Measurements from ENCODE around the gene VPS13C. TPM values are rescaled to one million over a fixed set of nuclear protein-coding genes. Genes with fewer than 3 reads are reported as not detected.

Gene VPS13C
- total and polyA plus RNA-seq, 8 donors = 8.8 to 49.6 (median 27.9) TPM

DNA sequence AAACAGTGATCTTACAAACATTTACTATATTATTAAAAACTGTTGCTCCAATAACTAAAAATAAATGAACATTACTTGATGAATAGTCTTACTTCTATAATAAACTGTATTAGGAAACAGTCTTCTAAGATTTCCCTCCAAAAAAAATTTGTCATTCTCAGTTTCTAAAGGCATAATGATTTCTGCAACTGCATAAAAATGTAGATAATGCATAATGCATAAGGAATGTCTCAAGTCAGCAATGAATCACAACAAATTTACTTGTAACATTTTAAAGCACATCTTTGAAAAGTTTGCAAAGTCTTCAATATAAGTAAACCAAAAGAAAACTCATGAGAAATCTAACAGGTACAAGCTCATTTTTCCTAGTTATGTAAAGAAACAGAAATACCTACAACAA, 113.5 kb downstream of the VPS13C start:
- FAIRE-seq = no peak
- peaks cover 0 to under 1% (median 0%) of the 10 kb centered on the region in 3 donors for H3K4me1 ChIP-seq
- no peak overlapping the region for H3K27ac ChIP-seq
- H3K36me3 ChIP-seq = peaks cover 2 to 8% (median 7%) of the 10 kb centered on the region in 3 donors
- no peak overlapping the region for H3K4me3 ChIP-seq
- TF ChIP-seq, protein P1, sequence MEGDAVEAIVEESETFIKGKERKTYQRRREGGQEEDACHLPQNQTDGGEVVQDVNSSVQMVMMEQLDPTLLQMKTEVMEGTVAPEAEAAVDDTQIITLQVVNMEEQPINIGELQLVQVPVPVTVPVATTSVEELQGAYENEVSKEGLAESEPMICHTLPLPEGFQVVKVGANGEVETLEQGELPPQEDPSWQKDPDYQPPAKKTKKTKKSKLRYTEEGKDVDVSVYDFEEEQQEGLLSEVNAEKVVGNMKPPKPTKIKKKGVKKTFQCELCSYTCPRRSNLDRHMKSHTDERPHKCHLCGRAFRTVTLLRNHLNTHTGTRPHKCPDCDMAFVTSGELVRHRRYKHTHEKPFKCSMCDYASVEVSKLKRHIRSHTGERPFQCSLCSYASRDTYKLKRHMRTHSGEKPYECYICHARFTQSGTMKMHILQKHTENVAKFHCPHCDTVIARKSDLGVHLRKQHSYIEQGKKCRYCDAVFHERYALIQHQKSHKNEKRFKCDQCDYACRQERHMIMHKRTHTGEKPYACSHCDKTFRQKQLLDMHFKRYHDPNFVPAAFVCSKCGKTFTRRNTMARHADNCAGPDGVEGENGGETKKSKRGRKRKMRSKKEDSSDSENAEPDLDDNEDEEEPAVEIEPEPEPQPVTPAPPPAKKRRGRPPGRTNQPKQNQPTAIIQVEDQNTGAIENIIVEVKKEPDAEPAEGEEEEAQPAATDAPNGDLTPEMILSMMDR (IDR thresholded peaks at IDR 0.05) = no peak
- intact Hi-C loops (cut with DNase I) = no loop called here
- DNase-seq = no peak
- no peak for ATAC-seq
- H3K9me3 ChIP-seq = no peaks in the 10 kb centered on the region
- no peaks in the 10 kb centered on the region for H3K27me3 ChIP-seq

DNA sequence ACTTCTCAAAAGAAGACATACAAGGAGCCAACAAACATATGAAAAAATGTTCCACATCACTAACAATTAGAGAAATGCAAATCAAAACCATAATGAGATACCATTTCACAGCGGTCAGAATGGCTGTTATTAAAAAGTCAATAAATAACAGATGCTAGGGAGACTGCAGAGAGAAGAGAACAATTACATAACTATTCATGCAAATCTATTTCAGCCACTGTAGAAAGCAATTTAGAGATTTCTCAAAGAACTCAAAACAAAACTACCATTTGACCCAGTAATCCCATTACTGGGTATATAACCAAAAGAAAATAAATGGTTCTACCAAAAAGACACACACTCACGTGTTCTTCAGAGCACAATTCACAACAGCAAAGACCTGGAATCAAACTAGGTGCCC, 116.3 kb downstream of the VPS13C start:
- no peak for FAIRE-seq
- H3K4me3 ChIP-seq = no peak overlapping the region
- no peaks in the 10 kb centered on the region for H3K27me3 ChIP-seq
- no peaks in the 10 kb centered on the region for H3K4me1 ChIP-seq
- DNase-seq = no peak
- intact Hi-C loops (cut with DNase I) = no loop called here
- peaks cover 3 to 11% (median 7%) of the 10 kb centered on the region in 3 donors for H3K36me3 ChIP-seq
- TF ChIP-seq, protein P1 (IDR thresholded peaks at IDR 0.05) = no peak
- ATAC-seq = no peak
- no peak overlapping the region for H3K27ac ChIP-seq
- 97 to 98% methylated on average over 2 of the region's 2 CpGs for WGBS, 2 donors
- no peaks in the 10 kb centered on the region for H3K9me3 ChIP-seq

DNA sequence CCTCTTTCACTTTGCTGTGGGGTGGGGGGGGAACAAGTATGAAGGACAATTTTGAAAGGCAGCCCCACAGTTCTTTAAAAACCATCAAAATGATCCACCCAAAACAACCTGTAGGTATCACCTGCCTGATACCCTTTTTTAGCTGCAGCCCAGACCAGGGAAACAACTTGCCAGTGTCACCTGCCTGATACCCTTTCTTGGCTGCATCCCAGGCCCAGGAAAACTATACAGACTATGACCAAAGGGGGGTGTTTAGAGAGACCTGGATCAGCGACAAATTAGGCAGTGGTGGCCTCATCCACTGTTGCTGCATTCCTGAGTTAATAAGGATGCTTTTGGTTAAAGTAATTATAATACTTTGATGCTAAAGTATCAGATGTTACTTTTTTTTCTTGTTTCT, 122.0 kb downstream of the VPS13C start:
- no peak for FAIRE-seq
- H3K4me1 ChIP-seq = no peaks in the 10 kb centered on the region
- 46% methylated on average over 1 of the region's 1 CpG for WGBS, 2 donors
- no peak overlapping the region for H3K27ac ChIP-seq
- peak in 5 of 6 donors; percentile 31 to 49 (median 46) for DNase-seq
- H3K4me3 ChIP-seq = no peak overlapping the region
- peak; percentile 80 to 93 (median 84) for ATAC-seq
- TF ChIP-seq, protein P1 (IDR thresholded peaks at IDR 0.05) = no peak
- intact Hi-C loops (cut with DNase I) = no loop called here
- no peaks in the 10 kb centered on the region for H3K27me3 ChIP-seq
- H3K36me3 ChIP-seq = peaks cover 0 to 11% (median 3%) of the 10 kb centered on the region in 3 donors
- H3K9me3 ChIP-seq = no peaks in the 10 kb centered on the region

DNA sequence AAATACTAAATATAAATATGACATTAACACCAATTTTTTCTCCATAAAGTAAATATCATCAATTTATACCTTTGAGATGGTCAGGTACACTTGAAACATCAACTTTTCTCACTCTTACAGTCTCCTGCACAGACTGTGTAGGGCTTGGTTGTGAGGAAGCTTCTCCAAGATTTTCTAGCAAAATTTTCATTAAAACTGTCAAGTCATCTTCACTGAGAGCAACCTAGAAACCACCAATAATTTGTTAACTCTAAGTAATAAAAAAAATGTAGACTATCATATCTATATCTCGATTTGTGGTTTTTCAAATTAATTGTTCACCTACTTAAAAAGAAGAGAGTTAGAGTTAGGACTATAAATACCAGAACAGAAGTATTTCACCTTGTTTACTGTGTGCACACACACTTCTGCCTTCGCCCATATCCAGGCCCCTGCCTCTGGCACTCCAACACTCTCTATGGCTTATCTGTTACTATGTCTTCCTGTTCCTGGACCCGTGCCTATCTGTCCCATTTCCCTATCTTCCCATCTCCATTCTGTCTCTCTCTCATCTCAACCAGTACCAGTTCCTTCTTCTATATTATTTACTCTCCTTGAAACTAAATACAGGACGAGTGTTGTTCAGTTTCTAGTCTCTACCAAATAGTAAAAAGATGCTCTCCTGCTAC, 123.6 kb downstream of the VPS13C start:
- FAIRE-seq (no peak), ATAC-seq (no peak), DNase-seq (no peak)
- Histone ChIP-seq H3K4me3 (no peak overlapping the region), H3K27me3 (no peaks in the 10 kb centered on the region), H3K36me3 (peaks cover 0 to 11% (median under 1%) of the 10 kb centered on the region in 3 donors), H3K27ac (no peak overlapping the region), H3K9me3 (no peaks in the 10 kb centered on the region), H3K4me1 (no peaks in the 10 kb centered on the region)
- TF ChIP-seq, protein P1 (IDR thresholded peaks at IDR 0.05) = no peak
- 70 to 74% methylated on average over 4 of the region's 4 CpGs for WGBS, 2 donors
- intact Hi-C loops (cut with DNase I) = no loop called here

DNA sequence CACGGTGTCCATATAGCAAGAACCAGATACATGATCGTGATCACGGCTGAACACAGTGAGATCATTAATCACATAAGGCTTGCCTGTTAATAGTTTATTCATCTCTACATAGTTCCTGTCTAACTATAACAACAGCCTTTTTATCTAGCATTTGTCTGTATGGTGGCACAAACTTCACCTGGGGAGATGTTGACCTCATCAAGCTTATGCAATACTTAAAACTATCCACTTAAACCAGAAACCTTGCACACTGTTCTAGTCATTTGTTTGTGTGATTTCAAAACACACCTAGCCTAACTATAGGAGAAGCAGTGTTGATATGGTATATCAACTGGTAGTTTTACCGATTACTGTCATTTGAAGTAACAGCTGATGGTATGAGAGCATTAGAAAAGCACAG, 124.8 kb downstream of the VPS13C start:
- no peak for FAIRE-seq
- intact Hi-C loops (cut with DNase I) = no loop called here
- no peak overlapping the region for H3K4me3 ChIP-seq
- no peaks in the 10 kb centered on the region for H3K27me3 ChIP-seq
- peak overlapping the region in 1 of 4 donors; percentile 10 for H3K27ac ChIP-seq
- H3K4me1 ChIP-seq = no peaks in the 10 kb centered on the region
- DNase-seq = no peak
- peaks cover 0 to 10% (median 0%) of the 10 kb centered on the region in 3 donors for H3K36me3 ChIP-seq
- TF ChIP-seq, protein P1 (IDR thresholded peaks at IDR 0.05) = no peak
- WGBS, 2 donors = 79 to 81% methylated on average over 4 of the region's 4 CpGs
- peak in 2 of 4 donors; percentile 41 to 53 for ATAC-seq
- H3K9me3 ChIP-seq = no peaks in the 10 kb centered on the region
